Ovary (tissue), 9 donors: ENCODE results near the gene ATP6V0A1. TPM values are rescaled to one million over a fixed set of nuclear protein-coding genes. Genes with fewer than 3 reads are reported as not detected.
"Not testable (repeated sequence)": the region's sequence is repeated elsewhere in the genome, so short reads cannot be mapped to it uniquely, and the experiment has no call there.

Experiments used
- DNase-seq, 5 donors: peaks; one replicate each; pipeline ENCODE4 v3.0.0-alpha.2; 2019 to 2020
- H3K27ac ChIP-seq, 2 donors: fragments of 200-600 bp; one replicate each; pipeline versions ENCODE4 v1.5.1 to v1.8.0; 2019 to 2022
- H3K27me3 ChIP-seq: fragments of 200-600 bp; one replicate; pipeline ENCODE4 v1.8.0; 2022
- H3K36me3 ChIP-seq: fragments of 200-600 bp; sonication (generic); one replicate; pipeline ENCODE4 v1.5.1; 2019
- H3K4me1 ChIP-seq: one replicate; pipeline ENCODE4 v1.8.1; 2013; ENCODE audit warnings: mild to moderate bottlenecking, moderate library complexity; ENCODE audit not compliant: insufficient read depth
- H3K4me3 ChIP-seq: fragments of 200-600 bp; sonication (generic); one replicate; pipeline ENCODE4 v1.5.1; 2017
- H3K9me3 ChIP-seq, 2 donors: fragments of 200-600 bp in 1 of 2; sonication (generic) in 1 of 2; one replicate each; pipeline versions ENCODE4 v1.5.1 to v1.8.1; 2013 to 2019; ENCODE audit warnings: mild to moderate bottlenecking in 1 of 2, moderate library complexity in 1 of 2
- CTCF ChIP-seq, 3 donors: fragments of 450-650 bp in 2 of 3; fragments of 200-600 bp in 1 of 3; IDR thresholded peaks; one replicate each; pipeline versions ENCODE4 v1.5.1 to v1.8.0; 2016 to 2022; ENCODE audit warnings: antibody characterized with exemption in 3 of 3, mild to moderate bottlenecking in 1 of 3
- EP300 ChIP-seq: sonication (generic); formaldehyde crosslinking; IDR thresholded peaks from one replicate; pipeline ENCODE4 v1.6.1; 2017; ENCODE audit warnings: antibody characterized with exemption
- POLR2A ChIP-seq: fragments of 450-650 bp; IDR thresholded peaks from one replicate; pipeline ENCODE4 v1.6.1; 2017; ENCODE audit warnings: antibody characterized with exemption, mild to moderate bottlenecking, moderate library complexity
- WGBS, 3 donors: extraction: QIAGEN DNeasy Blood & Tissue Kit in 1 of 3; methylation state at CpG; one replicate each; pipeline versions ENCODE4 v1.1.5 to v1.1.7; 2013 to 2017; 5-methylcytosine and 5-hydroxymethylcytosine counted together
- intact Hi-C, 4 donors: fragments of 100-400 bp; cut with DNase I; formaldehyde crosslinking; loops; one replicate each; pipeline versions ENCODE4 v1.11.0 to v1.15.1; 2022 to 2023
- polyA plus RNA-seq, 2 donors: library from polyadenylated mRNA; stranded (reverse); fragments of 200-250 nt in 1 of 2; fragments of 350-450 nt in 1 of 2; fragmentation: Illumina TruSeq in 1 of 2; extraction: RNeasy Lipid Tissue Mini Kit (QIAGEN cat#74804) in 1 of 2; gene quantifications; one replicate each; pipeline ENCODE4 v1.2.3, GENCODE V29; 2013 to 2014
- total RNA-seq, 7 donors: library from RNA; depleted of rRNA in 2 of 7; stranded (reverse); fragments of >200 nt in 2 of 7; fragmentation: NEBNext Ultra II Directional in 3 of 7; extraction: Animal tissue kit (Norgen Biotek cat#: 25700) in 3 of 7; gene quantifications; one replicate each; pipeline versions ENCODE4 v1.1.0 to v1.2.4, GENCODE V29; 2016 to 2023
- donor health status: DM: no; HTN: no; CAD: no; lungs with moderate emphysema.
- donor health status: DM: no; HTN: no; CAD: no.
- donor health status: Bipolar disorder and iron deficiency.
- donor health status: DM: yes; HTN: yes; CAD: no.
- donor health status: DM: no; HTN: no; CAD: no.
- donor health status: DM: yes; HTN: yes; CAD: no.

ATP6V0A1 gene
- total and polyA plus RNA-seq, 9 donors: 36.3 to 118 (median 74.1) TPM

GRCh38 chr17:42548070-42548837, 89.6 kb downstream of the ATP6V0A1 start:
- peak overlapping the region; percentile 20 for H3K4me3 ChIP-seq
- intact Hi-C loops: no loop called here
- no peak for TF ChIP-seq EP300
- peak; percentile 6 to 36 (median 14) for TF ChIP-seq CTCF (IDR thresholded peaks at IDR 0.05)
- no peaks in the 10 kb centered on the region for H3K9me3 ChIP-seq
- no peaks in the 10 kb centered on the region for H3K36me3 ChIP-seq
- peak; percentile 67 to 83 (median 77) for DNase-seq
- no peaks in the 10 kb centered on the region for H3K27me3 ChIP-seq
- H3K4me1 ChIP-seq: peaks cover 18% of the 10 kb centered on the region
- H3K27ac ChIP-seq: no peak overlapping the region
- 8 to 20% (median 13%) methylated on average over 65 to 74 of the region's 74 CpGs for WGBS, 3 donors

GRCh38 chr17:42548993-42549755, 90.5 kb downstream of the ATP6V0A1 start:
- intact Hi-C loops: no loop called here
- TF ChIP-seq CTCF (IDR thresholded peaks at IDR 0.05) (no peak), POLR2A (no peak), EP300 (no peak)
- peaks cover 25% of the 10 kb centered on the region for H3K4me1 ChIP-seq

GRCh38 chr17:42552736-42553135, 94.1 kb downstream of the ATP6V0A1 start, which contains the start of gene HSD17B1:
HSD17B1 (plus strand) TSS chr17:42552923; CDS start chr17:42552934, 11 bp downstream.
- H3K9me3 ChIP-seq, intact Hi-C loops, H3K36me3 ChIP-seq, DNase-seq, H3K27me3 ChIP-seq: not testable (repeated sequence)
- Histone ChIP-seq H3K27ac (peak within 1 kb of the TSS; percentile 47 to 72), H3K4me3 (peak within 1 kb of the TSS; percentile 83), H3K4me1 (peaks cover 22% of the 10 kb centered on the region)
- WGBS, 3 donors: 35 to 69% (median 40%) methylated on average over 15 of the region's 15 CpGs

More at GRCh38 chr17:42548993-42549755, 90.5 kb downstream of the ATP6V0A1 start:
- WGBS, 3 donors: 81 to 85% (median 82%) methylated on average over 14 of the region's 14 CpGs
- Histone ChIP-seq H3K27ac (no peak overlapping the region), H3K36me3 (no peaks in the 10 kb centered on the region), H3K9me3 (no peaks in the 10 kb centered on the region), H3K27me3 (no peaks in the 10 kb centered on the region), H3K4me3 (no peak overlapping the region)
- no peak for DNase-seq

DNA sequence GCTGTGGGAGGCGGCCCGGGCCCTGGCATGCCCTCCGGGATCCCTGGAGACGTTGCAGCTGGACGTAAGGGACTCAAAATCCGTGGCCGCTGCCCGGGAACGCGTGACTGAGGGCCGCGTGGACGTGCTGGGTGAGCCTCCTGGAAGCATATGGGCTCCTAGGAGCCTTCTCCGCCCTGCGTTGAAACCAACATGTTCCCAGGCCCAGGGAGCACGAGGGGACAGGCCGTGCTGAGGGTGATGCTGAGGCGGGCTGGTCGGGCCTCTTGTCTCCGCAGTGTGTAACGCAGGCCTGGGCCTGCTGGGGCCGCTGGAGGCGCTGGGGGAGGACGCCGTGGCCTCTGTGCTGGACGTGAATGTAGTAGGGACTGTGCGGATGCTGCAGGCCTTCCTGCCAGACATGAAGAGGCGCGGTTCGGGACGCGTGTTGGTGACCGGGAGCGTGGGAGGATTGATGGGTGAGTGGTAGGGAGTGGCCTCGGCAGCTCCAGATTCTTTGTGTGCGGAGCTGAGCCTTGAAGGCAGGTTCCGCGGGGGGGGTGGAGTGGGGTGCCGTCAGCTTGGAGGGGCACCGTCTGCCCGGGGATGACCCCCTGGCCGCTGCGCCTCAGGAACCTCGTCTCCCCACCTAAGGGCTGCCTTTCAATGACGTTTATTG, 94.6 kb downstream of the ATP6V0A1 start:
- Histone ChIP-seq H3K9me3 (no peaks in the 10 kb centered on the region), H3K27me3 (no peaks in the 10 kb centered on the region), H3K36me3 (no peaks in the 10 kb centered on the region), H3K4me3 (no peak overlapping the region), H3K27ac (peak overlapping the region in 1 of 2 donors; percentile 72), H3K4me1 (peaks cover 17% of the 10 kb centered on the region)
- DNase-seq: peak in 4 of 5 donors; percentile 48 to 72 (median 57)
- intact Hi-C loops: no loop called here
- WGBS, 3 donors: 25 to 52% (median 45%) methylated on average over 43 to 45 of the region's 45 CpGs
- no peak for TF ChIP-seq EP300
- TF ChIP-seq CTCF (IDR thresholded peaks at IDR 0.05): no peak
